Gastrocnemius medialis (tissue), 4 donors: ENCODE results near the gene TFF1. TPM values are rescaled to one million over a fixed set of nuclear protein-coding genes. Genes with fewer than 3 reads are reported as not detected.

Experiments
- ATAC-seq, 2 donors: fragments of 150-250 bp; one replicate each; pipeline ENCODE4 v1.9.1; 2016
- DNase-seq, 2 donors: peaks; one replicate each; pipeline ENCODE4 v3.0.0-alpha.2; 2019
- H3K27ac ChIP-seq, 4 donors: fragments of 200-600 bp; sonication (generic); 1 replicate in 1 of 4; 2 replicates in 3 of 4; pipeline ENCODE4 v1.5.1; 2016 to 2018; ENCODE audit warnings: mild to moderate bottlenecking in 2 of 4, moderate library complexity in 1 of 4
- H3K27me3 ChIP-seq, 3 donors: fragments of 200-600 bp; sonication (generic) in 2 of 3; 1 replicate in 1 of 3; 2 replicates in 2 of 3; pipeline versions ENCODE4 v1.5.1 to v1.6.0; 2016 to 2019; ENCODE audit warnings: mild to moderate bottlenecking in 1 of 3, moderate library complexity in 1 of 3
- H3K36me3 ChIP-seq, 2 donors: fragments of 200-600 bp; sonication (generic) in 1 of 2; one replicate each; pipeline ENCODE4 v1.5.1; 2017 to 2018
- H3K4me1 ChIP-seq, 2 donors: fragments of 200-600 bp; sonication (generic) in 1 of 2; one replicate each; pipeline ENCODE4 v1.5.1; 2016 to 2017; ENCODE audit warnings: mild to moderate bottlenecking in 2 of 2
- H3K4me3 ChIP-seq, 4 donors: fragments of 200-600 bp; sonication (generic) in 3 of 4; 1 replicate in 1 of 4; 2 replicates in 3 of 4; pipeline ENCODE4 v1.5.1; 2016 to 2019; ENCODE audit warnings: mild to moderate bottlenecking in 2 of 4
- H3K9me3 ChIP-seq, 3 donors: fragments of 200-600 bp; sonication (generic) in 2 of 3; 1 replicate in 1 of 3; 2 replicates in 2 of 3; pipeline ENCODE4 v1.5.1; 2016 to 2019
- CTCF ChIP-seq, 5 experiments: fragments of 450-650 bp in 3 of 5; fragments of 200-600 bp in 2 of 5; sonication (generic) in 2 of 5; IDR thresholded peaks in 4 of 5; conservative IDR thresholded peaks in 1 of 5; 1 replicate in 4 of 5; 2 replicates in 1 of 5; pipeline ENCODE4 v1.5.1; 2016 to 2019; ENCODE audit warnings: antibody characterized with exemption in 5 of 5, mild to moderate bottlenecking in 3 of 5, moderate library complexity in 3 of 5
- POLR2A ChIP-seq, 2 donors: fragments of 450-650 bp; IDR thresholded peaks; one replicate each; pipeline ENCODE4 v1.6.1; 2017; ENCODE audit warnings: antibody characterized with exemption in 2 of 2, mild to moderate bottlenecking in 2 of 2, moderate library complexity in 2 of 2
- in situ Hi-C, 4 donors: fragments of 200-750 bp; cut with MboI; loops; one replicate each; pipeline versions ENCODE4 v1.15.0 to v1.8.0; 2017; ENCODE audit warnings: low sequenced_read_pairs in 4 of 4
- intact Hi-C: fragments of 100-400 bp; cut with DNase I; formaldehyde crosslinking; loops from one replicate; pipeline ENCODE4 v1.15.1; 2023; ENCODE audit warnings: low total_unique reads
- total RNA-seq, 4 donors: library from RNA; depleted of rRNA; stranded (reverse); fragments of >200 nt; gene quantifications; one replicate each; pipeline versions ENCODE4 v1.1.0 to v1.2.3, GENCODE V29; 2016

Gene TFF1
- total RNA-seq, 4 donors from 2014 or later, result not detected

- Histone ChIP-seq H3K4me3 (no peak overlapping the region), H3K36me3 (no peaks in the 10 kb centered on the region), H3K27ac (no peak overlapping the region), H3K9me3 (no peaks in the 10 kb centered on the region), H3K4me1 (no peaks in the 10 kb centered on the region), H3K27me3 (peaks cover 0 to 7% (median 5%) of the 10 kb centered on the region in 3 donors)
- intact Hi-C loops, result no loop called here
- no peak for ATAC-seq
- no peak for DNase-seq
- in situ Hi-C loops, result no loop called here
- no peak for TF ChIP-seq CTCF (IDR thresholded peaks at IDR 0.05 in 4 of 5, conservative IDR thresholded peaks at IDR 0.05 in 1 of 5)
- no peak for TF ChIP-seq POLR2A (IDR thresholded peaks at IDR 0.05)
These were observed 20.8 kb upstream of the TFF1 start for GRCh38 chr21:42387164-42387563.

GRCh38 chr21:42386034-42386591 is 19.8 kb upstream of the TFF1 start:
- H3K9me3 ChIP-seq, result no peaks in the 10 kb centered on the region
- DNase-seq, result no peak
- H3K27ac ChIP-seq, result no peak overlapping the region
- no peak overlapping the region for H3K4me3 ChIP-seq
- TF ChIP-seq CTCF (IDR thresholded peaks at IDR 0.05 in 4 of 5, conservative IDR thresholded peaks at IDR 0.05 in 1 of 5), result no peak
- no peak for TF ChIP-seq POLR2A (IDR thresholded peaks at IDR 0.05)
- intact Hi-C loops, result no loop called here
- no peaks in the 10 kb centered on the region for H3K36me3 ChIP-seq
- no peak for ATAC-seq
- H3K27me3 ChIP-seq, result peaks cover 0 to 7% (median 5%) of the 10 kb centered on the region in 3 donors
- no peaks in the 10 kb centered on the region for H3K4me1 ChIP-seq
- in situ Hi-C loops, result no loop called here

GRCh38 chr21:42385619-42386018 is 19.3 kb upstream of the TFF1 start:
- TF ChIP-seq POLR2A (IDR thresholded peaks at IDR 0.05), result no peak
- no peak for TF ChIP-seq CTCF (IDR thresholded peaks at IDR 0.05 in 4 of 5, conservative IDR thresholded peaks at IDR 0.05 in 1 of 5)
- Histone ChIP-seq H3K27me3 (peaks cover 0 to 7% (median 5%) of the 10 kb centered on the region in 3 donors), H3K4me1 (no peaks in the 10 kb centered on the region), H3K36me3 (no peaks in the 10 kb centered on the region), H3K9me3 (no peaks in the 10 kb centered on the region), H3K27ac (no peak overlapping the region), H3K4me3 (no peak overlapping the region)
- ATAC-seq (no peak), DNase-seq (no peak)
- in situ Hi-C loops, result no loop called here
- intact Hi-C loops, result no loop called here

- H3K4me3 ChIP-seq, result no peak overlapping the region
- DNase-seq, result no peak
- no peak for TF ChIP-seq POLR2A (IDR thresholded peaks at IDR 0.05)
- no peak for TF ChIP-seq CTCF (IDR thresholded peaks at IDR 0.05 in 4 of 5, conservative IDR thresholded peaks at IDR 0.05 in 1 of 5)
- no peak overlapping the region for H3K27ac ChIP-seq
- intact Hi-C loops, result no loop called here
- H3K4me1 ChIP-seq, result no peaks in the 10 kb centered on the region
- H3K9me3 ChIP-seq, result no peaks in the 10 kb centered on the region
- peaks cover 0 to 7% (median 5%) of the 10 kb centered on the region in 3 donors for H3K27me3 ChIP-seq
- ATAC-seq, result no peak
- no peaks in the 10 kb centered on the region for H3K36me3 ChIP-seq
- in situ Hi-C loops, result no loop called here
These were observed 18.7 kb upstream of the TFF1 start for GRCh38 chr21:42384989-42385388.
